Mesenchymal stem cell (in vitro differentiated cells and primary cell): ENCODE results near the gene NRG3.

Experiments
- DNase-seq: peaks from one replicate; pipeline ENCODE4 v3.0.0-alpha.2; 2013
- H2AFZ ChIP-seq: one replicate; pipeline ENCODE4 v1.6.1; 2013; ENCODE audit warnings: low read depth, mild to moderate bottlenecking, control low read depth, inconsistent platforms, low read length, moderate library complexity
- H2AK5ac ChIP-seq: 2 replicates; pipeline ENCODE4 v1.6.1; 2013; ENCODE audit warnings: low read length, moderate library complexity, mild to moderate bottlenecking, inconsistent platforms; ENCODE audit not compliant: severe bottlenecking
- H2BK120ac ChIP-seq: one replicate; pipeline ENCODE4 v1.6.1; 2013; ENCODE audit warnings: low read depth, mild to moderate bottlenecking, inconsistent platforms, low read length, moderate library complexity
- H2BK12ac ChIP-seq, 2 experiments: one replicate each; pipeline ENCODE4 v1.6.1; 2013; ENCODE audit warnings: inconsistent platforms in 2 of 2, low read length in 2 of 2, mild to moderate bottlenecking in 2 of 2, moderate library complexity in 2 of 2, control low read depth in 1 of 2
- H2BK15ac ChIP-seq: one replicate; pipeline ENCODE4 v1.6.1; 2013; ENCODE audit warnings: mild to moderate bottlenecking, low read depth, inconsistent platforms; ENCODE audit not compliant: poor library complexity, severe bottlenecking
- H2BK5ac ChIP-seq: 2 replicates; pipeline ENCODE4 v1.6.1; 2013; ENCODE audit warnings: low read depth, mild to moderate bottlenecking, low read length, control low read depth, inconsistent platforms; ENCODE audit not compliant: poor library complexity, severe bottlenecking
- H3K14ac ChIP-seq, 2 experiments: one replicate each; pipeline ENCODE4 v1.6.1; 2013; ENCODE audit warnings: inconsistent platforms in 2 of 2, low read length in 2 of 2, control low read depth in 1 of 2, mild to moderate bottlenecking in 1 of 2, moderate library complexity in 1 of 2
- H3K18ac ChIP-seq, 2 experiments: one replicate each; pipeline ENCODE4 v1.6.1; 2013; ENCODE audit warnings: inconsistent platforms in 2 of 2, low read length in 2 of 2, control low read depth in 1 of 2, low read depth in 1 of 2, mild to moderate bottlenecking in 1 of 2
- H3K23ac ChIP-seq, 2 experiments: one replicate each; pipeline ENCODE4 v1.6.1; 2013; ENCODE audit warnings: inconsistent platforms in 2 of 2, low read length in 2 of 2, mild to moderate bottlenecking in 2 of 2, moderate library complexity in 2 of 2, control low read depth in 1 of 2
- H3K27ac ChIP-seq: 2 replicates; pipeline ENCODE4 v1.5.1; 2013; ENCODE audit warnings: mild to moderate bottlenecking, moderate library complexity, low read length, control low read depth, inconsistent platforms; ENCODE audit not compliant: poor library complexity, severe bottlenecking
- H3K27me3 ChIP-seq, 2 experiments: 2 replicates each; pipeline versions ENCODE4 v1.6.1 to v1.7.0; 2013; ENCODE audit warnings: low read length in 2 of 2, mild to moderate bottlenecking in 2 of 2, moderate library complexity in 2 of 2, control low read depth in 1 of 2, inconsistent platforms in 1 of 2; ENCODE audit not compliant: control insufficient read depth in 1 of 2, insufficient read depth in 1 of 2
- H3K36me3 ChIP-seq, 2 experiments: 2 replicates each; pipeline versions ENCODE4 v1.6.1 to v1.7.0; 2013; ENCODE audit warnings: low read length in 2 of 2, control low read depth in 1 of 2, inconsistent platforms in 1 of 2, low read depth in 1 of 2, mild to moderate bottlenecking in 1 of 2; ENCODE audit not compliant: insufficient read depth in 2 of 2, control insufficient read depth in 1 of 2
- H3K4ac ChIP-seq, 2 experiments: one replicate each; pipeline ENCODE4 v1.6.1; 2013; ENCODE audit warnings: inconsistent platforms in 2 of 2, low read length in 2 of 2, mild to moderate bottlenecking in 2 of 2, moderate library complexity in 2 of 2, control low read depth in 1 of 2, low read depth in 1 of 2
- H3K4me1 ChIP-seq: 2 replicates; pipeline ENCODE4 v1.6.1; 2013; ENCODE audit warnings: low read depth, low read length, control low read depth; ENCODE audit not compliant: control insufficient read depth, insufficient read depth
- H3K4me2 ChIP-seq: 2 replicates; pipeline ENCODE4 v1.6.1; 2013; ENCODE audit warnings: low read length, mild to moderate bottlenecking, inconsistent platforms; ENCODE audit not compliant: poor library complexity, severe bottlenecking
- H3K4me3 ChIP-seq, 2 experiments: 2 replicates each; pipeline versions ENCODE4 v1.5.1 to v1.7.0; 2013; ENCODE audit warnings: low read length in 2 of 2, mild to moderate bottlenecking in 2 of 2, control low read depth in 1 of 2, low read depth in 1 of 2; ENCODE audit not compliant: insufficient read depth in 1 of 2
- H3K79me1 ChIP-seq: replicated peaks from 2 replicates; pipeline ENCODE4 v1.6.1; 2013; ENCODE audit warnings: mild to moderate bottlenecking, control low read depth, low read length, inconsistent platforms; ENCODE audit not compliant: poor library complexity, severe bottlenecking
- H3K9ac ChIP-seq: 2 replicates; pipeline ENCODE4 v1.7.0; 2013; ENCODE audit warnings: mild to moderate bottlenecking, low read length, moderate library complexity
- H3K9me3 ChIP-seq: 2 replicates; pipeline ENCODE4 v1.7.0; 2013; ENCODE audit warnings: mild to moderate bottlenecking, low read length; ENCODE audit not compliant: control insufficient read depth
- H4K8ac ChIP-seq: one replicate; pipeline ENCODE4 v1.6.1; 2013; ENCODE audit warnings: inconsistent platforms, mild to moderate bottlenecking, low read length, moderate library complexity
- H4K91ac ChIP-seq: one replicate; pipeline ENCODE4 v1.6.1; 2013; ENCODE audit warnings: mild to moderate bottlenecking, low read length, inconsistent platforms
- WGBS: methylation state at CpG from one replicate; pipeline ENCODE4 v1.1.7; 2013; ENCODE audit warnings: mixed read lengths; 5-methylcytosine and 5-hydroxymethylcytosine counted together

The NRG3 gene

DNA sequence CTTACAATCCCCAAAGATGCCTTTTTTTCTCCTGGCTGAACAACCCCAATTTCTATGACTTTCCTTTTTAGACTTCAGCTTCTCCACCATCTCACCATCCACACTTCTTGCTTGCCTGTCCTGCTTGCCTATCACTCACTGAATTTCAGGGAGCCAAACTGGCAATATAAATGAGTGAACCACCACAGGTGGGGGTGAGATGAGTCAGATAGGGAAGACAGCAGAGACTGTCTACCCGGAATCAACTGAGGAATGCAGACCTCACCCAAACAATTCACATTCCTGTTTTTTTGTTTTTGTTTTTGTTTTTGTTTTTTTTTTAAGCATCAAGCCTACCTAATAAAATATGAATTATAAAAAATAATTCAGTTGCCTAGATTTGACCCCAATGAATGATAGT, 273.8 kb downstream of the NRG3 start:
- H3K14ac ChIP-seq, result no peak overlapping the region
- no peak overlapping the region for H4K8ac ChIP-seq
- H2BK12ac ChIP-seq, result no peak overlapping the region
- no peak overlapping the region for H3K27ac ChIP-seq
- H3K36me3 ChIP-seq, result no peaks in the 10 kb centered on the region
- no CpG with 5 or more reads among the region's 1 CpG for WGBS
- H3K27me3 ChIP-seq, result no peaks in the 10 kb centered on the region
- DNase-seq, result no peak
- H4K91ac ChIP-seq, result no peak overlapping the region
- no peaks in the 10 kb centered on the region for H3K4me1 ChIP-seq
- H2AK5ac ChIP-seq, result no peak overlapping the region
- H2BK120ac ChIP-seq, result no peak overlapping the region
- no peaks in the 10 kb centered on the region for H3K79me1 ChIP-seq
- no peak overlapping the region for H2BK5ac ChIP-seq
- no peak overlapping the region for H3K18ac ChIP-seq
- H2BK15ac ChIP-seq, result no peak overlapping the region
- no peak overlapping the region for H3K23ac ChIP-seq
- H3K9ac ChIP-seq, result no peak overlapping the region
- no peak overlapping the region for H3K4ac ChIP-seq
- H3K4me2 ChIP-seq, result no peak overlapping the region
- no peaks in the 10 kb centered on the region for H3K9me3 ChIP-seq
- no peak overlapping the region for H3K4me3 ChIP-seq
- H2AFZ ChIP-seq, result no peak overlapping the region

DNA sequence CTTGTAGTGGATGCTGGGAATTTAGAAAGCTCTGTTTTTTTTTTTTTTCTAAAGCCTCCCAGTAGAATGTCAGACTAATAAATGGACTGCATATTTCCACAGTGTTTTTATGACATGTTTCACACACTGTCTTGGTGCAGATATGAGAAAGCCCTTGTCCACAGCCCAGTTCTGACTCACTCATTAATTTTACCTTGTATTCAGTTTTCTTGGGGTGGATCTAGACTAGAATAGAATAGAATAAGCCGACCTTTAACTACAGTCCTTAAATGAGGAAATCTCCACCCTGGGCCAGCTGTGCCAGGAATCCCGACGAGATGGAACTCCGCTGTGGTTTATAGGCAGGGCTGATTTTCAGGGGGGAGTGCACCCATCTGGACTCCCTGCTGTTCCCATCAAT, 274.7 kb downstream of the NRG3 start:
- Histone ChIP-seq H3K9me3 (no peaks in the 10 kb centered on the region), H2AK5ac (no peak overlapping the region), H3K14ac (no peak overlapping the region), H3K27me3 (no peaks in the 10 kb centered on the region), H3K23ac (no peak overlapping the region), H3K18ac (no peak overlapping the region), H2BK120ac (no peak overlapping the region), H3K9ac (no peak overlapping the region), H3K4ac (no peak overlapping the region), H2BK12ac (no peak overlapping the region), H2BK15ac (no peak overlapping the region), H3K27ac (no peak overlapping the region), H4K91ac (no peak overlapping the region), H3K36me3 (no peaks in the 10 kb centered on the region), H2AFZ (no peak overlapping the region), H3K79me1 (no peaks in the 10 kb centered on the region), H3K4me3 (no peak overlapping the region), H2BK5ac (no peak overlapping the region), H3K4me1 (no peaks in the 10 kb centered on the region), H4K8ac (no peak overlapping the region), H3K4me2 (no peak overlapping the region)
- DNase-seq, result no peak
- WGBS, result 48% methylated on average over 3 of the region's 4 CpGs

- no peak overlapping the region for H2BK120ac ChIP-seq
- H2BK12ac ChIP-seq, result no peak overlapping the region
- peak overlapping the region in 1 of 2 experiments; percentile 60 for H3K14ac ChIP-seq
- no peaks in the 10 kb centered on the region for H3K9me3 ChIP-seq
- no peaks in the 10 kb centered on the region for H3K4me1 ChIP-seq
- H3K27ac ChIP-seq, result no peak overlapping the region
- no peaks in the 10 kb centered on the region for H3K27me3 ChIP-seq
- H3K18ac ChIP-seq, result no peak overlapping the region
- no peak overlapping the region for H3K4me2 ChIP-seq
- WGBS, result 39% methylated on average over 8 of the region's 9 CpGs
- no peak overlapping the region for H3K4ac ChIP-seq
- no peak overlapping the region for H3K23ac ChIP-seq
- H2AFZ ChIP-seq, result no peak overlapping the region
- H2BK15ac ChIP-seq, result no peak overlapping the region
- H3K9ac ChIP-seq, result no peak overlapping the region
- H4K91ac ChIP-seq, result no peak overlapping the region
- no peaks in the 10 kb centered on the region for H3K79me1 ChIP-seq
- no peak overlapping the region for H4K8ac ChIP-seq
- H2BK5ac ChIP-seq, result no peak overlapping the region
- H3K4me3 ChIP-seq, result no peak overlapping the region
- no peaks in the 10 kb centered on the region for H3K36me3 ChIP-seq
- no peak overlapping the region for H2AK5ac ChIP-seq
- DNase-seq, result peak; percentile 52
These were observed 275.3 kb downstream of the NRG3 start for GRCh38 chr10:82150123-82150900.

- Histone ChIP-seq H2BK15ac (no peak overlapping the region), H3K14ac (no peak overlapping the region), H4K8ac (no peak overlapping the region), H3K4ac (no peak overlapping the region), H3K9me3 (no peaks in the 10 kb centered on the region), H3K23ac (no peak overlapping the region), H3K4me1 (no peaks in the 10 kb centered on the region), H3K36me3 (no peaks in the 10 kb centered on the region), H3K27me3 (no peaks in the 10 kb centered on the region), H3K27ac (no peak overlapping the region), H3K9ac (no peak overlapping the region), H2AK5ac (no peak overlapping the region), H3K79me1 (no peaks in the 10 kb centered on the region), H2BK5ac (no peak overlapping the region), H3K4me2 (no peak overlapping the region), H3K18ac (no peak overlapping the region), H2BK12ac (no peak overlapping the region), H3K4me3 (no peak overlapping the region), H2BK120ac (no peak overlapping the region), H4K91ac (no peak overlapping the region), H2AFZ (no peak overlapping the region)
- DNase-seq, result no peak
- 69% methylated on average over 1 of the region's 1 CpG for WGBS
These were observed 285.3 kb downstream of the NRG3 start for GRCh38 chr10:82160307-82160706.
